Activated naive CD4-positive, alpha-beta T cell treated with anti-CD3 and anti-CD28 coated beads, Interleukin-2, amount 10 ng/mL, durations not matched to agents 7 days and 5 days (primary cell): Measurements from ENCODE around the gene CDCP2.

Experiments
- CTCF ChIA-PET: fragments of 350-600 bp; sonication (Branson Sonifier 250); formaldehyde crosslinking; loops from one replicate; lab custom pipeline; 2021; ENCODE audit warnings: antibody characterized with exemption; lab: Charles Lee
- DNase-seq: peaks from one replicate; pipeline ENCODE4 v3.0.0-alpha.2; 2020
- H3K27ac Mint-ChIP-seq: one replicate; pipeline ENCODE4 v1.8.0; 2021; ENCODE audit warnings: mild to moderate bottlenecking, moderate library complexity, mixed read lengths
- H3K27me3 Mint-ChIP-seq: one replicate; pipeline ENCODE4 v1.8.0; 2021; ENCODE audit warnings: mild to moderate bottlenecking, mixed read lengths
- H3K36me3 Mint-ChIP-seq: one replicate; pipeline ENCODE4 v1.8.0; 2021; ENCODE audit warnings: mixed read lengths
- H3K4me1 Mint-ChIP-seq: one replicate; pipeline ENCODE4 v1.8.0; 2021; ENCODE audit warnings: mixed read lengths
- H3K4me3 Mint-ChIP-seq: one replicate; pipeline ENCODE4 v1.8.0; 2021; ENCODE audit warnings: mild to moderate bottlenecking, moderate library complexity, mixed read lengths
- H3K9me3 Mint-ChIP-seq: one replicate; pipeline ENCODE4 v1.8.0; 2021; ENCODE audit warnings: mixed read lengths

The CDCP2 gene

GRCh38 chr1:54136963-54137533, 15.8 kb downstream of the CDCP2 start:
- Mint-ChIP-seq H3K9me3 (no peaks in the 10 kb centered on the region), H3K4me3 (no peak overlapping the region), H3K27me3 (peaks cover 10% of the 10 kb centered on the region), H3K4me1 (no peaks in the 10 kb centered on the region), H3K36me3 (no peaks in the 10 kb centered on the region), H3K27ac (no peak overlapping the region)
- DNase-seq: no peak
- CTCF ChIA-PET: no interaction called here

- no peaks in the 10 kb centered on the region for H3K9me3 Mint-ChIP-seq
- no peak overlapping the region for H3K4me3 Mint-ChIP-seq
- H3K4me1 Mint-ChIP-seq: no peaks in the 10 kb centered on the region
- H3K27me3 Mint-ChIP-seq: peaks cover 8% of the 10 kb centered on the region
- CTCF ChIA-PET: interaction anchor here (1.3 kb wide), 1 partner anchor 13 kb away, joined by 3 read pairs; no protein-coding TSS in a partner anchor
- no peak overlapping the region for H3K27ac Mint-ChIP-seq
- H3K36me3 Mint-ChIP-seq: no peaks in the 10 kb centered on the region
- DNase-seq: no peak
Measured at GRCh38 chr1:54136269-54136896, 16.4 kb downstream of the CDCP2 start.

- CTCF ChIA-PET: interaction anchor here (1.3 kb wide), 1 partner anchor 12 kb away, joined by 3 read pairs; no protein-coding TSS in a partner anchor
- no peaks in the 10 kb centered on the region for H3K36me3 Mint-ChIP-seq
- DNase-seq: no peak
Measured at GRCh38 chr1:54135436-54136120, 17.2 kb downstream of the CDCP2 start.

GRCh38 chr1:54134295-54134694, 18.5 kb downstream of the CDCP2 start:
- CTCF ChIA-PET: no interaction called here
- Mint-ChIP-seq H3K4me1 (no peaks in the 10 kb centered on the region), H3K27ac (no peak overlapping the region)

More at GRCh38 chr1:54135436-54136120, 17.2 kb downstream of the CDCP2 start:
- Mint-ChIP-seq H3K27ac (no peak overlapping the region), H3K27me3 (peaks cover 16% of the 10 kb centered on the region), H3K4me1 (no peaks in the 10 kb centered on the region), H3K4me3 (no peak overlapping the region), H3K9me3 (no peaks in the 10 kb centered on the region)

GRCh38 chr1:54132495-54132894, 20.3 kb downstream of the CDCP2 start:
- CTCF ChIA-PET: interaction anchor here (1.2 kb wide), 1 partner anchor 11 kb away, joined by 4 read pairs; no protein-coding TSS in a partner anchor
- Mint-ChIP-seq H3K4me1 (no peaks in the 10 kb centered on the region), H3K36me3 (no peaks in the 10 kb centered on the region), H3K9me3 (no peaks in the 10 kb centered on the region), H3K27ac (no peak overlapping the region), H3K27me3 (peaks cover 26% of the 10 kb centered on the region), H3K4me3 (no peak overlapping the region)
- no peak for DNase-seq

More at GRCh38 chr1:54134295-54134694, 18.5 kb downstream of the CDCP2 start:
- DNase-seq: no peak
- Mint-ChIP-seq H3K9me3 (no peaks in the 10 kb centered on the region), H3K27me3 (peaks cover 20% of the 10 kb centered on the region), H3K36me3 (no peaks in the 10 kb centered on the region), H3K4me3 (no peak overlapping the region)

- H3K4me1 Mint-ChIP-seq: no peaks in the 10 kb centered on the region
- CTCF ChIA-PET: interaction anchor here (1.0 kb wide), 1 partner anchor 10 kb away, joined by 3 read pairs; no protein-coding TSS in a partner anchor
Measured at GRCh38 chr1:54131419-54131818, 21.4 kb downstream of the CDCP2 start.

GRCh38 chr1:54129858-54130257, 22.9 kb downstream of the CDCP2 start:
- H3K27ac Mint-ChIP-seq: no peak overlapping the region
- DNase-seq: no peak
- peaks cover 30% of the 10 kb centered on the region for H3K27me3 Mint-ChIP-seq
- H3K4me3 Mint-ChIP-seq: no peak overlapping the region
- CTCF ChIA-PET: interaction anchor here (0.6 kb wide), 1 partner anchor 872 kb away, joined by 3 read pairs; no protein-coding TSS in a partner anchor
- no peaks in the 10 kb centered on the region for H3K36me3 Mint-ChIP-seq
- no peaks in the 10 kb centered on the region for H3K9me3 Mint-ChIP-seq
- H3K4me1 Mint-ChIP-seq: no peaks in the 10 kb centered on the region

More at GRCh38 chr1:54131419-54131818, 21.4 kb downstream of the CDCP2 start:
- Mint-ChIP-seq H3K27ac (no peak overlapping the region), H3K36me3 (no peaks in the 10 kb centered on the region), H3K4me3 (no peak overlapping the region), H3K27me3 (peaks cover 30% of the 10 kb centered on the region), H3K9me3 (no peaks in the 10 kb centered on the region)
- DNase-seq: no peak

GRCh38 chr1:54127594-54128300, 25.1 kb downstream of the CDCP2 start:
- Mint-ChIP-seq H3K36me3 (no peaks in the 10 kb centered on the region), H3K4me1 (no peaks in the 10 kb centered on the region), H3K4me3 (no peak overlapping the region), H3K9me3 (no peaks in the 10 kb centered on the region), H3K27ac (no peak overlapping the region), H3K27me3 (peaks cover 32% of the 10 kb centered on the region)
- CTCF ChIA-PET: no interaction called here
- DNase-seq: no peak

- Mint-ChIP-seq H3K36me3 (no peaks in the 10 kb centered on the region), H3K27ac (no peak overlapping the region), H3K4me3 (no peak overlapping the region), H3K27me3 (peaks cover 41% of the 10 kb centered on the region), H3K4me1 (no peaks in the 10 kb centered on the region), H3K9me3 (no peaks in the 10 kb centered on the region)
- no peak for DNase-seq
- CTCF ChIA-PET: no interaction called here
Measured at GRCh38 chr1:54126271-54126815, 26.5 kb downstream of the CDCP2 start.

- CTCF ChIA-PET: interaction anchor here (1.8 kb wide), 1 partner anchor 364 kb away, joined by 10 read pairs; no protein-coding TSS in a partner anchor
- H3K27ac Mint-ChIP-seq: no peak overlapping the region
- no peak overlapping the region for H3K4me3 Mint-ChIP-seq
- H3K4me1 Mint-ChIP-seq: no peaks in the 10 kb centered on the region
- H3K36me3 Mint-ChIP-seq: no peaks in the 10 kb centered on the region
- no peak for DNase-seq
- H3K9me3 Mint-ChIP-seq: no peaks in the 10 kb centered on the region
- peaks cover 36% of the 10 kb centered on the region for H3K27me3 Mint-ChIP-seq
Measured at GRCh38 chr1:54125386-54126070, 27.3 kb downstream of the CDCP2 start.

- CTCF ChIA-PET: interaction anchor here (1.8 kb wide), 1 partner anchor 364 kb away, joined by 10 read pairs; no protein-coding TSS in a partner anchor
- no peaks in the 10 kb centered on the region for H3K36me3 Mint-ChIP-seq
- DNase-seq: no peak
- H3K4me1 Mint-ChIP-seq: no peaks in the 10 kb centered on the region
- H3K9me3 Mint-ChIP-seq: no peaks in the 10 kb centered on the region
- H3K27ac Mint-ChIP-seq: no peak overlapping the region
- peaks cover 32% of the 10 kb centered on the region for H3K27me3 Mint-ChIP-seq
- no peak overlapping the region for H3K4me3 Mint-ChIP-seq
Measured at GRCh38 chr1:54124906-54125305, 27.9 kb downstream of the CDCP2 start.

- no peaks in the 10 kb centered on the region for H3K36me3 Mint-ChIP-seq
- H3K27ac Mint-ChIP-seq: no peak overlapping the region
- no peaks in the 10 kb centered on the region for H3K4me1 Mint-ChIP-seq
- CTCF ChIA-PET: interaction anchor here (1.8 kb wide), 1 partner anchor 365 kb away, joined by 10 read pairs; no protein-coding TSS in a partner anchor
- H3K27me3 Mint-ChIP-seq: peaks cover 32% of the 10 kb centered on the region
- DNase-seq: no peak
- no peak overlapping the region for H3K4me3 Mint-ChIP-seq
- H3K9me3 Mint-ChIP-seq: no peaks in the 10 kb centered on the region
Measured at GRCh38 chr1:54124472-54124871, 28.3 kb downstream of the CDCP2 start.

- Mint-ChIP-seq H3K9me3 (no peaks in the 10 kb centered on the region), H3K4me1 (no peaks in the 10 kb centered on the region), H3K4me3 (no peak overlapping the region), H3K36me3 (no peaks in the 10 kb centered on the region), H3K27me3 (peaks cover 31% of the 10 kb centered on the region), H3K27ac (no peak overlapping the region)
- CTCF ChIA-PET: interaction anchor here (0.6 to 1.2 kb wide), 4 partner anchors 13 to 366 kb away, joined by 3 to 4 read pairs (median 3); no protein-coding TSS in a partner anchor
- no peak for DNase-seq
Measured at GRCh38 chr1:54122992-54123391, 29.8 kb downstream of the CDCP2 start.
